Mucosa of gallbladder (tissue), 1 donor: Measurements from ENCODE around the gene EMILIN3. TPM values are rescaled to one million over a fixed set of nuclear protein-coding genes. Genes with fewer than 3 reads are reported as not detected.

Source experiments
- DNase-seq: peaks from one replicate; pipeline ENCODE4 v3.0.0-alpha.2; 2020; ENCODE audit warnings: low spot score
- total RNA-seq: library from RNA; stranded (reverse); gene quantifications from one replicate; pipeline ENCODE4 v1.2.1, GENCODE V29; 2021
- donor health status: DM: no; HTN: no; CAD: no.

Gene EMILIN3
- total RNA-seq, 1 donor from 2014 or later, result 0.63 TPM

GRCh38 chr20:41364236-41364855 is 2.3 kb downstream of the EMILIN3 start:
- DNase-seq, result no peak

- no peak for DNase-seq
Measured at GRCh38 chr20:41363601-41364000, 3.0 kb downstream of the EMILIN3 start.

- DNase-seq, result no peak
Measured at GRCh38 chr20:41362748-41363140, 3.9 kb downstream of the EMILIN3 start.

- no peak for DNase-seq
Measured at GRCh38 chr20:41361757-41362747, 4.6 kb downstream of the EMILIN3 start.

GRCh38 chr20:41360831-41361756 is 5.5 kb downstream of the EMILIN3 start:
- no peak for DNase-seq

GRCh38 chr20:41359541-41360011 is 7.0 kb downstream of the EMILIN3 start:
- no peak for DNase-seq

- DNase-seq, result no peak
Measured at GRCh38 chr20:41358717-41359116, 7.9 kb downstream of the EMILIN3 start.

GRCh38 chr20:41358230-41358629 is 8.4 kb downstream of the EMILIN3 start:
- no peak for DNase-seq

GRCh38 chr20:41357424-41358163 is 9.0 kb downstream of the EMILIN3 start:
- DNase-seq, result no peak

- no peak for DNase-seq
Measured at GRCh38 chr20:41356951-41357350, 9.7 kb downstream of the EMILIN3 start.

- no peak for DNase-seq
Measured at GRCh38 chr20:41355598-41356203, 10.9 kb downstream of the EMILIN3 start.

- no peak for DNase-seq
Measured at GRCh38 chr20:41355192-41355591, 11.4 kb downstream of the EMILIN3 start.

GRCh38 chr20:41353530-41353929 is 13.1 kb downstream of the EMILIN3 start:
- DNase-seq, result no peak

- DNase-seq, result no peak
Measured at GRCh38 chr20:41352666-41353065, 14.0 kb downstream of the EMILIN3 start.

GRCh38 chr20:41352106-41352505 is 14.5 kb downstream of the EMILIN3 start:
- no peak for DNase-seq

- no peak for DNase-seq
Measured at GRCh38 chr20:41350408-41350962, 16.1 kb downstream of the EMILIN3 start.

- no peak for DNase-seq
Measured at GRCh38 chr20:41349943-41350342, 16.7 kb downstream of the EMILIN3 start.

GRCh38 chr20:41349266-41349665 is 17.4 kb downstream of the EMILIN3 start:
- DNase-seq, result no peak

GRCh38 chr20:41348430-41349172 is 18.0 kb downstream of the EMILIN3 start:
- DNase-seq, result no peak
